Superior temporal gyrus (tissue), 1 donor: ENCODE measurements around the gene NSD1.
A peak's percentile ranks its signal among the peaks of the same experiment; 100 is the strongest.

ENCODE experiments used
- DNase-seq: peaks from one replicate; pipeline ENCODE4 v3.0.0-alpha.2; 2016; ENCODE audit errors: extremely low spot score

The NSD1 gene

DNA sequence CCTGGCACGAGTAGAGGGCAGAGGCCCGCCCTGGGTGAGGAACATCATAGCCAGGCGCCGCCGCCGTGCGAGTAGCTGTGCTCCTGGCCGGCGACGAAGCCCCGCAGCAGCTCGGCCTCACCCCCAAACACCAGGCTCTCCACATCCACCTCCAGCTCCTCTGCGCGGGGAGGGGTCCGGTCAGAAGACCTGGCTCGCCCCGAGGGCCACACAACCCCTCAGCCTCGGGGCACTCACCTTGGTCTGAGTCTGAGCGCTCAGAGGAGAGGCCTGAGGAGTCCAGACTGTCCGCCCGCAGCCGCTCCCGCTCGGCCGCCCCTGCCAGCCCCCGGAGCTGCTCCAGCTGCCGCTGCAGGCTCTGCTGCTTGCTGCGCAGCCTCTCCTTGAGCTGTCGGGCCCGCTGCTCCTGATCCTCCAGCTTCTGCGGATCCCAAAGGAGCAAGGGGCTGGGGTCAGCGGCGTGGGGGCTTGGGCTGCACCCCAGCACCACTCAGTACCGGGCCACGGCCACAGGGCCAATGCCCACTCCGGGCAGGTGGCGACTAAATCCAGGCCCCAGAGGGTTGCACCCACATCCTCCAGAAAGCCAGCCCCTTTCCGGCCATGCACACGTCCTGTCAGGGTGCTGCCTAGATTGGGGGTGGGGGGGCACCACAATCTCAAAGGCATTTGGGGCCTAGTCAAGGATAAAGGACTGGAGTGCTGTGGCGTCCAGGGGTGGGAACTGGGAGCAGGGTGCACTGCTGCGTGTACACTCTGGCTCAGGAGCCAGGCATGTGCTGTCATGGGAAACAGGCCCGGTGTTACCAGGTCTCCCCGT is 174.2 kb downstream of the NSD1 start:
- DNase-seq: no peak

DNA sequence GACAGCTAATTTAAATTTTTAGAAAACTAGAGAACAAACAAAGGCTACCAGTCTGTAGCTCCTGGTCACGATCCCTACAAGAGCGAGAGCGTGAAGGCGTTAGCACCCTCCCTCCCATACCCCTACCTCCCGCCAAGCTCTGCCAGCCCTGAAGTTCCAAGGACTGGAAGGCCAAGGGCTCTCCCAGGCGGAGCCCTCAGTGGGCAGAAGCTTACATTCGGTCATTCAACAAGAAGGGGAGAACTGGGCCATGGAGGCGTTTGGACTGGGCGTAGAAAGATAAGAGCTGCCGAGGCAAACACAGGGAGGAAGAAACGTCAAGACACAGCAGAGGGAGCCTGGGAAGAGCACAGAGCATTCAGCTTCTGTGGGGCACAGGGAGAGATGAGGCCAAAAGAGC is 175.2 kb downstream of the NSD1 start:
- no peak for DNase-seq

DNA sequence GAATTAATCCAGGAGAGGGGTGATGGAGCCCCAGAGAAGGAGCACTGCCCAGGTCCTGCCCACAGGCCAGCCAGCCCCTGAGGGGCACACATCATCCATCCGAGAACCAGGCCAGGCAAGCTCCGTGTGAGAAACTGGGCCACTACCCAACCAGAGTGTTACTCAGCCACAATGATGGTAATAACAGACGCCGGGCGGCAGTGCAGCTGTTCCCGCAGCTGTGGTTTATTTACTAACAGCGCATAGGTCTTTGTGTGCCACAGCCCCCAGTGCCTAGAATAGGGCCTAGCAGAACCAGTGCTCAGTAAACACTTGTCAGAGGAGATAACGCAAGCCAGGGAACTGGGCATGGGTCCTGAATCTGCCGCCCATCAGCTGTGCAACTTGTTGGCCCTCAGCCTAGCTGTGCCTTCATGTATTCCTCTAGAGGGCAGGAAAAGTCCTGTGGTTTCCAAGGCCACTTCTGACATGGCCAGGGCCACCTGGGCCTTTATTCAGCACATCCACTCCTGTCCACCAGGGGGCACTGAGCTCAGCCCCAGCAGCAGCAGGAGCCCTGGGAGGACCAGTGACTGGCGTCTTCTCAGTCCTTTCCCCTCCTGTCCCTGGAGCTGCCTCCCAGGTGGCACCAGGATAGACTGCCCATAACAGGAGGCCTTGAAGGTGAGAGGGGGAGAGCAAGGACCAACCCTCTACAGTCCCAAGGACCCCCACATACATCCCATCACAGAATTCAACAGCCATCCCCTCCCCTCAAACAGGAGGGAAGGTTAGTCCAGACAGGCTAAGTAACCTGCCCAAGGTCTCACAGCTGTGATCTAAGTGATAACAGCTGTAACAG is 176.0 kb downstream of the NSD1 start:
- peak; percentile 38 for DNase-seq

DNA sequence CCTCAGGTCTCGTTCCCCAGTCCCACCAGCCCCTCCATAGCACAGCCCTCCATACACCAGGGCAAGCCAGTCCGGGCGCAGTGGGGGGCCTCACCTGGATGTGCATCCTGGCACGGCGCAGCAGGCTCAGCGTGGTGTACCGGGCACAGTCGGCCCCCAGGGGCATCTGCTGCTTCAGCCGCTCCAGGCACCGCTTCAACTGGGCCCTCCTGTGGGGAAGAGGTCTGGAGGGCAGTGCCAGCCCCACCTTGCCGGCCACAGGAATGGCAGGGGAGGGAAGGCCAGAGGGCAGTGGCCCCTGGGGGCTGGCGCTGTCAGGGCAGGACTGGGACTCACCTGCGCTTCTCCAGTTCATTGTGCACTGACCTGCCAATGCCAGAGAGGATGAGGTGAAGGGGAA is 176.8 kb downstream of the NSD1 start:
- no peak for DNase-seq

DNA sequence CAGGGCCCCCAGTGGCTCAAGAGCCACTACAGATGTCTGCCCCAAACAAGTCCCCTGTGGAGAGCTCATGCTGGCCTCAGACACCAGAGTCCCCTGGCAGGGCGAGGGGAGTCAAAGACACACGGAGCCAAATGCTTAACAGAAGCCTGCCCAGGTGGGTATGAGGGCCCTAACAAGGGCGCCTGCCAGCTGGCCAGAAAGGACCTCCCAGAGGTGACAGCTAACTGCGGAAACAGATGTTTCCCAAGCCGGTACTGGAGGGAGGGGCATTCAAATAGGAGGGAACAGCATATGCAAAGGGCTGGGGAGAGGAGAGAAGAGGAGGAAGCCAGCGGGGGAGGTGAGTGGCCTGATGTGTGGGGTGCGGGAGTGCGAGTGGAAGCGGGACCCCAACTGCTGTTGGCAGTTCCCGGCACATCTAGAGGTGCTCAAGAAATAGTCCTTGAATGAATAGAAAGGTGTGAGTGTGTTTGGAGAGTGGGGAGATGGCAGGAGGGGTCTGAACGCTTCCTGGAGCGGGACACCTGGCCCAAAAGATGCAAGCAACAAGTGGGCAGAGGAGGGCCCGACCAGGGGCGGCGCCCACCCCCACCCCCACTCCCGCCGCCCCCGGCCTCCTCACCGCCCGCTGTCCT is 177.3 kb downstream of the NSD1 start:
- no peak for DNase-seq

DNA sequence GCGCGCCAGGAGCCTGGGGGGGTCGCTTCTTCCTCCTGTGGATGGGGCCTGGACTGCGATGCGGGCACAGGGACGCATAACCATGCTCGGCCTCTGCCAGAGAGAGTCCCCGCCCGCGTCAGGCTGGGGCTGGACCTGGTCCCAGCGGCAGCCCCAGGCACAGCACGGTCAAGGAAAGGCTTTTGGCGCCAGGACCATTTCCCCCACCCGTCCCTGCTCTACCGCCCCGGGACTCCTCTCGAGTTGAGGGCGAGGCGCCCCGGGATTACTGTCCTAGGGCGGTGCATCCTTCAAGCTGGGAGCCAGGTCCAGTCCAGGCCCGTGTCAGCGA is 177.8 kb downstream of the NSD1 start:
- no peak for DNase-seq

DNA sequence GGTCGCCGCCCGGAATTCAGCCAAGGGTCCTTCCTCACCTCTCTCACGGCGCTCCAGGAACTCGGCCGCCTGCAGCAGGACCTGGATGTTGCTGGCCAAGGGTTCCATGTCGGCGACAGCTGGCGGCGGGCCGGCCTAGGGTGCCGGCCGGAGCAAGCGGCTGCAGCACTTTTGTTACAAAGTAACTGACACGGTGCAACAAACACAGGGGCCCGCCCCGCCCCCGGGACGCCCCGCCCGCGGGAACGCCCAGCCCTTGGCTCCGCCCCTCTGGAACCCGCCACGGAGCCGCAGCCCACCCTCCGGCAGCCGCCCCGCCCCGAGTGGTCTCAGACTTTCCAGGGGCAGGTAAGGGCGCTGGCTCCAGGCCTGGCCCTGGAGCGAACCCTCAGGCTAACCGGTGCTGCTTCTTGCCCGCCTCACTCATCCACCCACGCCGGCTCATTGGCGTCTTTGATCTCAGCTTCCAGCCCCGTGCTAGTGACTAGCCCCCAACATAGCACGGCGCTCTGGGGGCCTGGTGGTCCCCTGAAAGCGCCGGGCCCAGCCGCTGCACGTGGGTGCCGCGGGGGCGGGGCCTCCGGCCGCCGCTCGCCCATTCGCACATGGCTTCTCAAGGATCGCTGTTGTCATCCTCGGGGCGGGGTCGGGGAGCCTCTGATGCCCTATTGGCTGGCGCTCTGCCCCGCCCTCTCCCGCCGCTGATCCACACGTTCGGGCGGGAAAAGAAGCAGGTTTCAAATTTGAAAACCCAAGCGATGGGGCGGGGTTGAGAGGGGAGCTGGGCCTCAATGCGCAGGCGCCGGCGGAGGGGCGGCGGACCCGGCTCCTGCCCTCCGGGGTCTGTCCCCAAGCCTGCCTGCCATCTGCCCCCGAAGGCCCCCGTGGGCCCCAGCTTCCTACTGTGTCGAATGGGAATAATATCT is 178.4 kb downstream of the NSD1 start, which contains the start of gene MXD3:
Gene MXD3 (minus strand): TSS at position 176 of the 926 bp plus-strand sequence. CDS start 68 bp downstream, at position 108.
- DNase-seq: peak; percentile 93

DNA sequence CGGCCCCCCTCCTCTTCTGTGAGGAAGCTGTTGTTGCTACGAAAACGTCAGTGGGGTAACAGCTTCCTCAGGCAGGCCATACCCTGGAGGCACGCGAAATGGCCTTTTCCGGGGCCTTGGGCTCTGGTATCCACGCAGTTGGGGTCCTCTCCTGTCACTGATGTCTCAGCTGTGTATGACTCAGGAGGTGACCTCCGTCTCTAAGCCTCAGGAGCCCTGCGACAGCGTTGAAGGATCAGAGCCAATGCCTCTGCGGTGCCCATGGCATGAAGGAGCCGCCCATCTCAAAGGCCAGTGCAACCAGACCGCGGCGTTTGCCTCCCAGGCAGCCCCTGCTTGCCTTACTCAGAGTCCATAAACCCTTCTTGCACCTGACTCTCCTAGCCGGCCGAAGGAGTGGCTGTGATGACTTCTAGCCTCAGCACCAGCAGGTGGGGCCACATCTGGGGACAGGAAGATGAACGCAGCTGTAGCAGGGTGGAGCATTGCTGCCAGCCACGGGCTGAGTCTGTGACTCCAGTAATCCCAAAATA is 179.1 kb downstream of the NSD1 start:
- no peak for DNase-seq

DNA sequence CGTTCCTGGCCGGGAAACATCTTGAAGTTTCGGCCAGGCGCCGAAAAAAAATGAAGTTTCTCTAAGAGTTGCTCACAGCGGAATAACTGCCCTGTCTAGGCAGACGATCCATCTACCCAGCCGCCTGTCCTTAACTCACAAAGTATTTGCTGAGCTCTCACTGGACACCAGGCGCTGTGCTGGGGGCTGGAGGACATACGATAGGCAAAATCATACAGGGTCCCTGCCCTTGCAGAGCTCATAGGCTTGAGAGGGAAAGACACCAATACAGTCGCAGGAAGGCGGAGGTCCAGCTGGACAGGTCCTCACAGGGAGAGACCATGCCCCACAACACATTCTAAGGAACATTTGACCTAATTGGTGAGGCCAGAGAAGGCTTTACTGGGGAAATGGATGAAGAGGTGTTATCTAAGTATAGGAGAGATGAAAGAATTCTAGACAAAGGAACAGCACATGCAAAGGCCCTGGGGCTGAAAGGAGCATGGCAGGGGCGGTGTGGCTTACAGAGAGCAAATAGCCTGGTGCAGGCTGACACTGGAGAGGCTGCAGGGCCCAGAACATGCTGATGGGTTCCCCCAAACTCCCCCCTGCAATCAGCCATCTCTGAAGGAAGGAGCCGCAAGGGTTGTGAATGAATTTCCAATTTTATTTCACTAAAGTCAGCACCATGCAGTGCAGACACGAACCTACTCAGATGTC is 180.1 kb downstream of the NSD1 start:
- no peak for DNase-seq

DNA sequence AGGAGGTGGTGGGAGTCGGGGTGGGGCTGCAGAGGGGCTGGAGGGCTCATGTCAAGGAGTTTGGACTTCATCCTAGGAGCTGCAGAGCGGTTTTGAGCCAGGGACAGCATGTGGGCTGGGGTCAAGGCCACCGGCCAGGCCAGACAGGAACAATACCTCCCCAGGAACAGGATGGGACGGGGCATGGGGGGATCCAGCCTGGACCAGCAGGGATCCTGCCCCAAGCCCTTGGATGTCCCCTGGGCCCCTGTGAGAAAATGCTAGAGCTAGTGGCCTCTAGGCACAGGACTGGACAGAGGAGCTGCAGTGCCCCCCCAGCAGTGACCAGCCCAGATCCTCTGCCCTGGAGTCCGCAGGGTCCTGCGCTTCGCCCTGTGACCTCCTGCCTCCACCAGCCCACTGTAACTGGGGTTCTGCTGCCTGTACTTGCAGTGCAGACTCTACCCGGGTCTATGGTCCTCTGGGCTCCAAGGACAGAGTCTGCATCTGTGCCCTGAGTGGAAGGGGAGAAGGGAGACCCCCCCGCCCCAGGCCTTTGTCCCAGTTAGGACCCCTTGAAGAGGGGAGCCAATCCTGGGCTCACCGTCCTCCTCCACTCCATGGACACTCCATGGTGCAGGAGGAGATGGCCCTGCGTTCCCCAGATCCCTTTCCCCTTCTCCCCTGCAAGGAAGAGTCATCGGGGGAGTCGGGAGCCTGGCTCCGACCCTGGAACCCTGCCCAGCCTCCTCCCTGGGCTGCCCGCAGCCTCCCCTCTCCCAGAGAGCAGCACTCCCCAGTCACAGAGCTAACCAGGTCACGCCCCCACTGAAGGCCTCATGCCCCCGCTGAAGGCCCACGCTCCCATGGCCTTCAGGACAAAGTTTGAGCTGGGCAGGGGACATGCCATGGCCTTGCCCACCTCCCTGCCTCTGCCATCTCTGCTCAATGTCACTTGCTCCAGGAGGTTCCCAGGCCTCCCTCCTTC is 181.1 kb downstream of the NSD1 start:
- DNase-seq: no peak

DNA sequence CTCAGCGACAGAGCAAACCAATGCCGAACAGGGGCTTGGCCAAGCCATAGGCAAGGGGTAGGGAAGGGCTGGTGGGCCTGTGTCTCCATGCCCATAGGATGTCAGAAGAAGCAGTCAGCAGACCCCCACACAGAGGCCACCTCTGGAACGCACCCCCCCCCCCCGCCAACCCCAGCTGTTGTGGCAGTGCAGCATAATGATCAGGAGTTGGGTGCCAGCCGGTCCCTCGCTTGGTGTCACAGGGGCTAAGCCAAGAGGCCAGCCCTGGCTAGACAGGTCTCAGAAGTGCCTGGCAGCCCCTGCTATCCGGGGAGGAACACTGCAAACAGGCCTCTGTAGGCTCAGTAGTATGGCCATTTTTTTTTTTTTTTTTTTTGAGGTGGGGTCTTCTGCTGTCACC is 181.8 kb downstream of the NSD1 start:
- no peak for DNase-seq

DNA sequence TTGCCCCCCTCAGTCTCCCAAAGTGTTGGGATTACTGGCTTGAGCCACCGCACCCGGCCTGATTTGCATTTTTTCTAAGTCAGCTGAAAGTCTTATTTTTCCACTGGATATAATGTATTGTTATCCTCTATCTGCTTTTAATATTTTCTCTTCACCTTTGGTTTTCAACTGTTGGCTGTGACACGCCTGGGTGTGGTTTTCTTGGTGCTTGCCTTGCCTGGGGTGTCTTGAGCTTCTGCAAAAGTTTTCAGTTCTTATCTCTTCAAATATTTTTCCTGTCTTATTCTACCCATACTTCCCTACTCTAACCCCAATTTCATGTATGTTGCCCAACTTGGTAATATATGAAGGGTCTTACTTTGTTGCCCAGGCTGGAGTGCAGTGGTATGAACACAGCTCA is 182.4 kb downstream of the NSD1 start:
- no peak for DNase-seq

DNA sequence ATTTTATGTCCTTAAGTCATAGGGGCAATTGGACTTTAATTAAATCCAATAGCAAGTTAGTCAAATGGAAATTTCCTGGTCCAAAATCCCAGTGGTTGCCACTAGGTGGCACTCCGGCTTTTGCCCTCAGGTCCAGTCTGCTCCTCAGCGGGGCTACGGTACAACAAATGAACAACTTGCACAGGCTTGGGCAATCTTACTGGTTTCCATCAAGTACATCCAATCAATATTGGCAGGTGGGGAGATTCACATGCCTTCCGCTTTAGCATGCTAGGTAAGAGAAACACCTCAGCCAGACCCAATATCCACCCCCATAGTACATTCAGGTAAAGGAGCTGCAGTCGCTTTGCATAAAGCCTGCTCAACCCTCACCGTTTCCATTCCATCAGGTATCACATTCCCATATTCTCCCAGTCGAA is 184.4 kb downstream of the NSD1 start:
- peak; percentile 90 for DNase-seq

DNA sequence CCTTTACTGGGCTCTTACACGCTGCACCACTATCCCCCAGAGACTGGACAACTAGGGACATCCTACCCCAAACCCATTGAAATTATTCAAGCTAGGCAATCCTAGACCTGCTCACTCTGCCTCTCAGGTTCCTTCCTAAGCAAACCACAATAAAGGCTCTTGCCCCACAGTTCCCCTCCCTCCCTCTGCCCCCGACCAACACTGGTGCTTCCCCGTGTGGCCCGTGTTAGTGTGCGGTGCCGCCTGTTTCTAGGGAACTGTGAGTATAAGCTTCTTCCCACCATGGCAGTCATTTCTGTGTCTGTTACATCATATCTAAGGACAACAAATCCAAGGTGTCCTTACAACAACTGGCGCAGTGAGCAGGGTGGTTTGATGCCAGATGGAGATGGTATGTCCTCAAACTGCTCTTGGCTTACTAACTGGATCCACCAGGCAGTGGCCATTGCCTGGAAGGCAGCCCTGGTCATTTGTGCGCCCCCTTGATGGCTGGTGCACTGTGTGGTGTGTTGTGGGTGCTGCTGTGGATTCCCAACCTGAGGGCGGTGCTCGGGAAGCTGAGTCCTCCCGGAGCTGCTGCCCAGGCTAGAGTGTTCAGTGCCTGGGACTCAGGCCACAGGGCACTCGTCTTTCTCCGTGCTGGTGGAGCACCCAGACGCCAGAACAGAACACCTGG is 186.5 kb downstream of the NSD1 start:
- DNase-seq: no peak

DNA sequence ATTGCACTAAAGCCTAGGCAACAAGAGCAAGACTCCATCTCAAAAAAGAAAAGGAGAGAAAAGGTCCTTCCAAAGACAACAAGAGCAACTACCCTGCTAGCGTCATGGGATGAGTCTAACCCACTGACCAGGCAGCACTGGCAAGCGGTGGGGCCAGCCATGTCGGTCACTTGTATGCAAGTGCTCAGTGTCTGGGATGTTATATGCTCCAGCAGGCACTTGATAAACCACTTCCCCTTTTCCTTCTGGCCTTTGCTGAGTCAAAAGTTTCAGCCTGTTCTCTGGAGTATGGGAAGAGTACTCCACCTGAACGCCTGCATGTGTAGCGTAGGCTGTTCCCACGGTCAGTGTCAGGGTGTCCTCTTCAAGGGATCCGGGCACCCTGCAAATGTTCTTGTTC is 187.3 kb downstream of the NSD1 start:
- no peak for DNase-seq

DNA sequence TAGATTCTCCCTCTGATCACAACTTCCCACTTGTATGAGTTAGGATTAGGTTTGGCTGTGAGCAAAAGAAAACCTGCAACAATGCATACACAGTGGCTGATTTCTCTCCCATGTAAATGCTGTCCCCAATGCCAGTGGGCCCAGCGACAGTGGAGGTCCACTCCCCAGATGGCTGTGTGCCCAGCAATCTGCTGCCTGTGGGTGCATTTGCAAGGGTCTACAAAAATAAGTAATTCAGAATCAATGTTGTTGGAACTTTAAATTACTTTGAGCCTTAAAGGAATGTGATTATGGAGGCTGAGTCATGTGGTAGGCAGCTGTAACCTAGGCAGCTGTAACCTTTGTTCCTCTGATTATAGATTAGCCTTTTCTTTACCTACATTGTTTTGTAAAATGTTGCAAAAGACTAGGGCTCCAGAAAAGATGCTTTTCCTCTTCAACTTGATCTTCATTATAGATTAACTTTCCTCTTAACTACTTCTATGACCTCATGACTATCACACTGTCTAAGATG is 192.4 kb downstream of the NSD1 start:
- DNase-seq: no peak

DNA sequence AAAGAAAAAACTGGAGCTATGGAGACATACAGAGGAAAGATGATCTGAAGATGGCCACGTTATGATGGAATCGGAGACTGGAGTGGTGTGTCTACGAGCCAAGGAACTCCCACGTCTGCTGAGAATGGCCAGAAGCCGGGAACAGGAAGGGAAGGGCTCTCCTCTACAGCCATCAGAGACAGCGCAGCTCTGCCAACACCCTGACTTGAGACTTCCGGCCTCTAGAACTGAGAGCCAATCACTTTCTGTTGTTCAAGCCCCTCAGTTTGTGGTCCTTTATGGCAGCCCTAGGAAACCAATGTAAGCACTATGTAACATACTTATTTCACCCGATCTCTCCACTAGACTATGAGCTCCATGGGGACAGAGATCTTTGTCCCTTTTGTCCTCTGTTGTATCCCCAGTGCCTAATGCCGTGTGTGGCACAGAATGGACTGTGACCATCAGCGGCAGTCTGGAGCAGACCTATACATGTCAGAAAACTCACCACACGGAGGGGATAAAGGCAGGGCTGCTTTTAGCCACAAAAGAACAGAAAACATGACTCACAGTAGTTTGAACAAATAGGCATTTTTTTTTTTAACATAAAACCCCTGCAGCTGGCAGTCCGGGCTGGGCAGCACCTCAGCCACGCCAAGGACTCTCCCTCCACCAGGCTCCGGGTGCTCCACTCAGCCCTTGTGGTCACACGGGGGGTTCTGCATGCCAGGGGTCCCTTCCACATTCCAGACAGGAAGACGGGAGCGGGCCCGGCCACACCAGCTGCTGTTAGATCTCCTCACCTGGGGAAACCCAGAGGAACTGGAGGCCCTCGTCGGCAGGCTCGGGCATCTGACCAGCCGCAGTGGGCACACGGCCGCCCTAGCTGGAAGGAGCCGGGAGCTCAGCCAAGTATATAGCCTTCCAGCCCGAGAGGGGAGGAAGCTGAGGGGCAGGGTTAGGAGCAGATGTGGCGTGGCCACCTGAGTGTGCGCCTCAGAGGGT is 194.3 kb downstream of the NSD1 start:
- no peak for DNase-seq
